GM18909 (cell line): ENCODE data around the gene SMS.
A peak's percentile ranks its signal among the peaks of the same experiment; 100 is the strongest.

Experiments
- ATAC-seq: cut with Tn5 transposase; IDR thresholded peaks from one replicate; pipeline ENCODE4 v1.9.1; 2021; ENCODE audit warnings: mild to moderate bottlenecking; ENCODE audit not compliant: unreplicated experiment, poor library complexity

SMS gene

GRCh38 chrX:21974011-21974385 is 33.5 kb downstream of the SMS start:
- peak; percentile 88 for ATAC-seq

- no peak for ATAC-seq
Measured at GRCh38 chrX:21975242-21975641, 34.7 kb downstream of the SMS start.

- no peak for ATAC-seq
Measured at GRCh38 chrX:21975812-21976211, 35.3 kb downstream of the SMS start.

- no peak for ATAC-seq
Measured at GRCh38 chrX:21978346-21978745, 37.8 kb downstream of the SMS start.

DNA sequence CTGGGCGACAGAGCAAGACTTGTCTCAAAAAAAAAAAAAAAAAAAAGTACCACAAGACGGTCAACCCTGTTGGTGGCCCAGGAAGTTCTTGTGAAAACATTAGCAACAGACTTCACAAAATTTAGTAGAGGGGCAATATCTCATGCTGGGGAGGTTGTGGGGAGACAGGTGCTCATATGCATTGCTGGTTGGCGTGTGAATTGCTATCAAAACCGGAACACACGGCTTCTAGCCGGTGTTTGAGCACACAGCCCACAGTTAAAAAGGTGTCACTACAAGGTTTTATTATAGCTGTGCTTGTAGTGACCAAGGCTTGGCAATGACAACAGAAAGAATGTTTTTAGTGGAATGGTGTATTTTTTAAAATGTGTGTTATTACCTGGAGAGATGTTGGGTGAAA is 41.8 kb downstream of the SMS start:
- ATAC-seq = no peak

- peak; percentile 96 for ATAC-seq
Measured at GRCh38 chrX:21985332-21985777, 44.8 kb downstream of the SMS start.

DNA sequence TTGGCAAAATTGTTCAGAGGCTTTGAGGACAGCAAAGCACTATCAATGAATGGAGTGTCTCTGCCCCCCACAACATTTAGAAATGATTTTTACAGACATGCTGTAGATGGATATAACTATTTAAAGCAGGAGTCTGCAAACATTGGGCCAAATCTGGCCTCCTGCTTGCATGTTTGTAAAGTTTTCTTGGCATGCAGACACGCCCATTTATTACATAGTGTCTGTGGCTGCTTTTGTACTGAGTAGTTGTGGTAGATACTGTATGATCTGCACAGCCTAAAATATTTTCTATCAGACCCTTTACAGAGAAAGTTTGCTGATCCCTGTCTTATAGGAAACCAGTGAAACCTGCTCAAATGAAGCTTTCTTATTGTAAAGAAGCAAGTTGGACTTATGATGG is 46.1 kb downstream of the SMS start:
- no peak for ATAC-seq

- peak; percentile 43 for ATAC-seq
Measured at GRCh38 chrX:21989384-21989783, 48.9 kb downstream of the SMS start.

GRCh38 chrX:21990832-21991231 is 50.3 kb downstream of the SMS start:
- no peak for ATAC-seq

DNA sequence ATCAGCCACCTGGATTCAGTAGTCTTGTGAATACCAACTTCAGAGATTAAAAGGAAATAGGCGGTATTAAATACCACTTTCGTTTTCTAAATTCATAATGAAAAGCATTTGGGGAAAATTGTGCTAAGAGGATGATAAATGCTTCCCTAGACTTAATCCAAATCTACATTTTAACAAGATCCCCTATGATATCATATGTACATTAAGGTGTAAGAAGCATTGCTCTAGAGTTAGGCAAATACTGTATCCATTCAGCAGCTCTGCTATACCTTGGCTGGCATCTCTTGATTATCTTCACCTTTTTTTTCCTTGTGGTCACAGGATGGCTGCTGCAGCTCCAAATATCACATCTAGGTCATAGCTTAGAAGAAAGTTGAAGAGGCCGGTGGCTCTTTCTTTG is 51.0 kb downstream of the SMS start:
- no peak for ATAC-seq

DNA sequence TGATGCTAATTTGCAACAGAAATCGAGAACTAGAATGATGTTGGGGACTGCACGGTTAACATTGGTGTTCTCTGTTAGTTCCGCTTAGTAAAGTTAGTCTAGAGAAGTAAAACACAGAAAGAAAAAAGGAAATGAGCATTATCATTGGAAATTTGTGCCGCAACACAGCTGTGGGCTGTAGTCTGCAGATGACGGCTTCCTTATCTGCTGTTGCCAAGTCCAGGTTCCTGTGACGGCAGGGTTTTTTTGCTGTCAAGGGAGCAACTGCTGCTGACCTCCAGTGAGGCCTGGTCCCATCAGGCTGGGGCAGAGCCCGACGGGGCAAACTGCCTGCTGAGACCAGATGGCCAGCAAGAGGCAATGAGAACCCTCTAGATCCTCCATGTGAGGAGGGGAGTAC is 52.8 kb downstream of the SMS start:
- peak; percentile 76 for ATAC-seq

GRCh38 chrX:21996872-21997455 is 56.5 kb downstream of the SMS start:
- no peak for ATAC-seq

- ATAC-seq = no peak
Measured at GRCh38 chrX:21998037-21998436, 57.5 kb downstream of the SMS start.

GRCh38 chrX:22004866-22005265 is 64.4 kb downstream of the SMS start:
- no peak for ATAC-seq

DNA sequence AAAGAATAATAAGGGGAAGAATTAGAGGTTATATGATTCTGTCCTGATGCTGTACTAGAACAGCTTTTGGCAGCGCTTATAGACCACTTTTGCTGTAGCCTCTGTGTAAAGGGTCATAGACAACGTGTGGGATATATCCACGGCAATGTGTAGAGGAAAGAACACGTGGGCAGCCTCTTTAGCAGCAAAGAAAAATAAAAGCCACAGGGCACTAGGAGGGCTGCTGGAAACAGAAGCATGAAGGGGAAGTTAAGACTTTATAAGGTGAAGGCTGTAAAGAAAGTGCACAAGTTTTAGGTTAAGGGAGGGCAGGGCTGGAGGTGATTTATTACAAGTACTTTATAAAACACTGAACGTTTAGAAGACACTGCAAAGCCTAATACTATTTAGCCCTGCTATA is 71.5 kb downstream of the SMS start:
- ATAC-seq = no peak

DNA sequence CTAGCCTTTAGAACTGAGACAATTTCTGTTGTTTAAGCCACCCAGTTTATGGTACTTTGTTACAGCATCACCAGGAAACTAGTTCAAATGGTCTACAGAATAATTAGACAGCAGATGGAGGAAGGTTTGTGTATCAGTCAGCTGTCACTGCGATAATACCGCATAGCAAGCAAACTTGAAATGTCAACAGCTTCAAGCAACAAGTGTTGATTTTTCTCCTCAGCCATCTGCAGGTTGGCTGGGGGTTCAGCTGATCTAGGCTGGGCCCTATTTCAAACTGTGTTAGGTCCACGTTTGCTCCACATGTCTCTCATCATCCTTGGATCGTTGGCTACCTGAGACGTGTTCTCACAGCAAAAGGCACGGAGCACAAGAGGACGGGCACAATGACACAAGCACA is 72.4 kb downstream of the SMS start:
- ATAC-seq = no peak

- no peak for ATAC-seq
Measured at GRCh38 chrX:22015139-22015750, 74.7 kb downstream of the SMS start.

- ATAC-seq = no peak
Measured at GRCh38 chrX:22021751-22022324, 81.3 kb downstream of the SMS start.

- no peak for ATAC-seq
Measured at GRCh38 chrX:22024577-22024976, 84.1 kb downstream of the SMS start.

- no peak for ATAC-seq
Measured at GRCh38 chrX:22025751-22026150, 85.2 kb downstream of the SMS start.

- no peak for ATAC-seq
Measured at GRCh38 chrX:22026731-22027130, 86.2 kb downstream of the SMS start.

DNA sequence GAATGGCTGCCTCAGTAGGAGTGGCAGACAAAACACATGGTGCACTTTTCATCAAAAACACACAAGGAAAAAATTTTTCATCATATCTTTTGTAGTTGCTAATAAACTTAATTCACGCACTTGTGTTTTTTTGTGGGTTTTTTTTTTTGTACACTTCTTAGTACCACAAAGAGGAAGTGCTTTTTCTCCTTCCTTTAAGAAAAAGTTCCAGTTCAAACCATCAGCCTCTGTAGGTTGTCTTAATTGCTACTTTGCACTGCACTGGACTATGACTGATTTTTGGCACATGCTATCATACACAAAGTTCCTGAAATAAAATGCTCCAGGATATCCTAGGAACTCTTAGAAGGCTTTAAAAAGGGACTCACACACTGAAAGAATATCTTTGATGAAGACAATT is 91.6 kb downstream of the SMS start, which contains the start of gene PHEX:
Gene PHEX (plus strand): TSS at position 242 of the 400 bp plus-strand sequence. CDS start 681 bp downstream, outside the sequence.
- no peak for ATAC-seq
